Panc1 (cell line): Measurements from ENCODE around the gene WFIKKN1.

ENCODE experiments used
- CTCF ChIP-seq: fragments of 450-650 bp; IDR thresholded peaks from 2 replicates; pipeline ENCODE4 v1.5.1; 2017; ENCODE audit warnings: mild to moderate bottlenecking
- SIN3A ChIP-seq: IDR thresholded peaks from 2 replicates; pipeline ENCODE4 v1.6.1; 2012; ENCODE audit warnings: low read depth, mild to moderate bottlenecking, low read length, moderate library complexity, borderline replicate concordance; ENCODE audit not compliant: insufficient read depth
- TCF7L2 ChIP-seq: IDR thresholded peaks from 2 replicates; pipeline ENCODE4 v1.6.1; 2011; ENCODE audit warnings: mild to moderate bottlenecking, low read depth, low read length, inconsistent platforms

DNA sequence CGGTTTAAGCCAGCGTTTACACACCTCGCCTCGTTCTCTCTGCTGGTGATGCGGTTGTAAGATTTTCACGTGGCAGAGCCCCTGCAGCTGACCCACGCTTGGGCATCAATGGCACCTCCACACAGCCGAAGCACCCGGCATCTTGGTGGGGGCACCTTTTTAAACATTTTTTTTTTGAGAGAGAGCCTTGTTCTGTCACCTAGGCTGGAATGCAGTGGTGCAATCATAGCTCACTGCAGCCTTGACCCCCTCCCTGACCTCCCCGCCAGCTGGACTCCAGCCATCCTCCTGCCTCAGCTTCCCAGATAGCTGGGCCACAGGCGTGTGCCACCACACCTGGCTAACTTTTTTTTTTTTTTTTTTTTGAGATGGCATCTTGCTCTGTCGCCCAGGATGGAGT, 23.2 kb downstream of the WFIKKN1 start:
- TF ChIP-seq CTCF (no peak), TCF7L2 (no peak), SIN3A (no peak)
